GM11168 (cell line): ENCODE results near the gene FSTL3.

Experiments used
- in situ Hi-C: fragments of 300-500 bp; cut with MboI; formaldehyde crosslinking; loops from one replicate; pipeline ENCODE4 v1.12.0; 2022; ENCODE audit warnings: low sequenced_read_pairs; ENCODE audit not compliant: unreplicated experiment

Gene FSTL3

GRCh38 chr19:729564-729963 lies 53.4 kb downstream of the FSTL3 start:
- in situ Hi-C loops, result loop anchor here (5.0 to 25.0 kb wide), 2 partner anchors 62 to 142 kb away; partner anchors contain the start of gene HCN2

DNA sequence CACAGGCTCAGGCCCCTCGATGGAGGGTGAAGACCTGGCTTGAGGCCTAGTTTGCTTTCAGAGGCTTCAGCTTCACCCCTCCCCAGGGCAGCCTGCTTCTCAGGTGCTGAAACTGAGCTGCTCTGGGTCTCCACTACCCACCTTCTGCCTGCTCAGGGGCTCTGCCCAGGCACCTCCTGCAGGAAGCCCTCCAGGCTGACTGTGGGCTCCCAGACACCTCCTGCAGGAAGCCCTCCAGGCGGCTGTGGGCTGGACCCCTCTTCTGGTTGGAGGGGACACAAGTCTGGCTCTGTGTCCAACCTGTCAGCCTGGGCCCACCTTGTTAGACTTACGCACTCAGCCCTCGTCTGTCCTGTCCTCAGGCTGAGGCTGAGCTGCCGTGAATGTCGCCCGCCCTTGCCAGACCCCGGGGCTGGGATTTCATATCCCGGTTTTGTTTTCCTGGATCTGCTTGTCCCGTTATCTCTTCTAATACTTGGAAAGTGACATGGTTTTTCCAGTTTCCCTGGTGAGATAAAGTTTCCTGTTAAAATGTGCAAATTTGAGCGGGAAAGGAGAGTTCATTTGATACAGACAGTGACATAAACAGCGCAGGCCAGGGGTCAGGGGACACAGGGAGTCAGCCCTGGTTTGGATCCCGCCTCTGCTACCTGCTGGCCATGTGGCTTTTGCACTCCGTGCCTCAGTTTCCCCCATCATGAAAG lies 53.9 kb downstream of the FSTL3 start:
- in situ Hi-C loops, result loop anchor here (5.0 to 25.0 kb wide), 3 partner anchors 63 to 425 kb away; partner anchors contain the start of gene HCN2

- in situ Hi-C loops, result loop anchor here (10.0 to 25.0 kb wide), 2 partner anchors 144 to 424 kb away; partner anchors contain the start of gene HCN2
These were observed 54.8 kb downstream of the FSTL3 start for GRCh38 chr19:731000-731399.

GRCh38 chr19:732148-733069 lies 56.2 kb downstream of the FSTL3 start:
- in situ Hi-C loops, result loop anchor here (10.0 to 25.0 kb wide), 2 partner anchors 145 to 422 kb away; partner anchors contain the start of gene HCN2
